ENCODE measurements around the gene NPLOC4. TPM values are rescaled to one million over a fixed set of nuclear protein-coding genes. Genes with fewer than 3 reads are reported as not detected.

Gene NPLOC4
- total and polyA plus RNA-seq, 4 donors, result 30.1 to 98.0 (median 51.3) TPM

DNA sequence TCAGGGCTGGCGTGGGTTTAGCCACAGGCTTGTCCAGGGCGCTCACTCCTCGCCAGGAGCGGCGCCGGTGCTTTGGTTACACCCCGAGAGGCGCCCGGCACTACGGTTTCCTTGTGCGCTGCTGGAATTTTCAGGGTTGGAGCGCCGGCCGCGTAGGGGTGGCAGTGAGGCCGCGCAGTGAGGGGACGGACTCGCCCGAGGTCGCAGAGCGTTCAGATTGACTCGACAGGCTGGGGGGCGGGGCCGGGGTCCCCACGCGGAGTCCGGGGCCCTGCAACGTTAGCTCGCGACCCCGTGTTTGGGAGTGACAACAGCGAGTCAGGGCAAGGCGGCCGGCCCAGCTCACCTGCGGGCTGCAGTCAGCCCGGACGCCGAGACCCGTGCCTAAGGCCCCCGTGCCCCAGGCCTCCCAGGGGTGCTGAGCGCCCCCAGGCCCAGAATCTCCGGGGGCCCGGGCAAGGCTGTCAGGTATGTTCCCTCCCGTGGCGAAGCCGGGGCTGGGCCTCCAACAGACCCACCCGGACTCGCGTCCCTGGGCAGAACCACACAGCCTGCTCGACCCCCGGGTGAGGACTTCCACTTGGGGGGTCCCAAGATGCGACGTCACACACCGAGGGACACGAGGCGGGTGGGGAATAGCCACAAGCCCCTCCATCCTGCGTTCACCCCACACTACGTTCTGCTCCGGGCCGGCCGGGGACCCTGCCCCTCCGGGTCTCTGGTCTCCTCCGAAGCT, 123.0 kb downstream of the NPLOC4 start:
- no peaks in the 10 kb centered on the region for H3K27me3 ChIP-seq (ENCODE audit: control insufficient read depth in 3 of 3, insufficient read depth in 3 of 3, low read length in 2 of 3)
- ATAC-seq (ENCODE audit: insufficient read depth, low FRiP score) (no peak), DNase-seq (peak; percentile 79 to 81 (median 79))
- peaks cover 3 to 42% (median 19%) of the 10 kb centered on the region in 5 donors for H3K4me1 ChIP-seq (ENCODE audit: control insufficient read depth in 5 of 5, insufficient read depth in 5 of 5, low read length in 5 of 5)
- H3K27ac ChIP-seq (ENCODE audit: low read depth in 1 of 2, low read length in 1 of 2), result peak overlapping the region; percentile 99
- H3K4me3 ChIP-seq, result peak overlapping the region; percentile 73
- peaks cover 0 to 5% (median 0%) of the 10 kb centered on the region in 4 donors for H3K9me3 ChIP-seq (ENCODE audit: control insufficient read depth in 4 of 4, insufficient read depth in 3 of 4, low read length in 3 of 4)
- TF ChIP-seq, protein P1, sequence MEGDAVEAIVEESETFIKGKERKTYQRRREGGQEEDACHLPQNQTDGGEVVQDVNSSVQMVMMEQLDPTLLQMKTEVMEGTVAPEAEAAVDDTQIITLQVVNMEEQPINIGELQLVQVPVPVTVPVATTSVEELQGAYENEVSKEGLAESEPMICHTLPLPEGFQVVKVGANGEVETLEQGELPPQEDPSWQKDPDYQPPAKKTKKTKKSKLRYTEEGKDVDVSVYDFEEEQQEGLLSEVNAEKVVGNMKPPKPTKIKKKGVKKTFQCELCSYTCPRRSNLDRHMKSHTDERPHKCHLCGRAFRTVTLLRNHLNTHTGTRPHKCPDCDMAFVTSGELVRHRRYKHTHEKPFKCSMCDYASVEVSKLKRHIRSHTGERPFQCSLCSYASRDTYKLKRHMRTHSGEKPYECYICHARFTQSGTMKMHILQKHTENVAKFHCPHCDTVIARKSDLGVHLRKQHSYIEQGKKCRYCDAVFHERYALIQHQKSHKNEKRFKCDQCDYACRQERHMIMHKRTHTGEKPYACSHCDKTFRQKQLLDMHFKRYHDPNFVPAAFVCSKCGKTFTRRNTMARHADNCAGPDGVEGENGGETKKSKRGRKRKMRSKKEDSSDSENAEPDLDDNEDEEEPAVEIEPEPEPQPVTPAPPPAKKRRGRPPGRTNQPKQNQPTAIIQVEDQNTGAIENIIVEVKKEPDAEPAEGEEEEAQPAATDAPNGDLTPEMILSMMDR (IDR thresholded peaks at IDR 0.05; ENCODE audit: control extremely low read depth, extremely low read depth), result no peak
- 0 to 1% methylated on average over 63 to 64 of the region's 64 CpGs for WGBS, 2 donors
- peaks cover 18 to 34% (median 28%) of the 10 kb centered on the region in 4 donors for H3K36me3 ChIP-seq (ENCODE audit: control insufficient read depth in 4 of 4, insufficient read depth in 4 of 4, low read length in 4 of 4)
- peak overlapping the region; percentile 55 to 86 for H3K9ac ChIP-seq (ENCODE audit: insufficient read depth in 1 of 2, low read length in 2 of 2)

DNA sequence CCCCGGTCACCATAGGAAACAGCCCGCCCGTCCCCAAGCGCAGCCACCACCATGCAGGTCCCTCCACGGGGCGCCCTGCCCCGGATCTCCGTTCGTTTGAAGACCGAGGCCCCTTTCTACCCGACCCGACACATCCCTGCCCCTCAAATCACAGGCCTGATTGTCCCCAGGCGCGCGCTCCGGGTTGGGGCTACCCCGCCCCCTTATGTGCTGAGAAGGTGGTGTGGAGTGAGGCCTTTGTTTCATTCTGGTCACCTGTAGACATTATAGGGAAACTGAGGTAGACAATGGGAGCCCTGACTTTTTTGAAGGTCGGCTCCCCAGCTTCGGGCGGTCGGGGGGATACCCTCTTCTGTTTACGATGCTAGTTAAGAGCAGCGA, 123.5 kb downstream of the NPLOC4 start:
- TF ChIP-seq, protein P1 (IDR thresholded peaks at IDR 0.05; ENCODE audit: control extremely low read depth, extremely low read depth), result no peak
- ATAC-seq (ENCODE audit: insufficient read depth, low FRiP score), result no peak
- WGBS, 2 donors, result 0% methylated on average over 17 to 23 of the region's 23 CpGs
- H3K4me3 ChIP-seq, result peak overlapping the region; percentile 73
- H3K36me3 ChIP-seq (ENCODE audit: control insufficient read depth in 4 of 4, insufficient read depth in 4 of 4, low read length in 4 of 4), result peaks cover 18 to 39% (median 30%) of the 10 kb centered on the region in 4 donors
- peaks cover 0 to 5% (median 0%) of the 10 kb centered on the region in 4 donors for H3K9me3 ChIP-seq (ENCODE audit: control insufficient read depth in 4 of 4, insufficient read depth in 3 of 4, low read length in 3 of 4)
- DNase-seq, result peak; percentile 75 to 79 (median 78)
- peaks cover 3 to 39% (median 16%) of the 10 kb centered on the region in 5 donors for H3K4me1 ChIP-seq (ENCODE audit: control insufficient read depth in 5 of 5, insufficient read depth in 5 of 5, low read length in 5 of 5)
- peak overlapping the region; percentile 99 for H3K27ac ChIP-seq (ENCODE audit: low read depth in 1 of 2, low read length in 1 of 2)
- H3K9ac ChIP-seq (ENCODE audit: insufficient read depth in 1 of 2, low read length in 2 of 2), result peak overlapping the region in 1 of 2 donors; percentile 86
- no peaks in the 10 kb centered on the region for H3K27me3 ChIP-seq (ENCODE audit: control insufficient read depth in 3 of 3, insufficient read depth in 3 of 3, low read length in 2 of 3)

- TF ChIP-seq, protein P1 (IDR thresholded peaks at IDR 0.05; ENCODE audit: control extremely low read depth, extremely low read depth), result no peak
- Histone ChIP-seq H3K36me3 (ENCODE audit: control insufficient read depth in 4 of 4, insufficient read depth in 4 of 4, low read length in 4 of 4) (peaks cover 18 to 39% (median 30%) of the 10 kb centered on the region in 4 donors), H3K9ac (ENCODE audit: insufficient read depth in 1 of 2, low read length in 2 of 2) (peak within 1 kb of the TSS; percentile 82 to 86), H3K27ac (ENCODE audit: low read depth in 1 of 2, low read length in 1 of 2) (peak within 1 kb of the TSS; percentile 99), H3K4me3 (peak within 1 kb of the TSS; percentile 90), H3K9me3 (ENCODE audit: control insufficient read depth in 4 of 4, insufficient read depth in 3 of 4, low read length in 3 of 4) (peaks cover 0 to 5% (median 0%) of the 10 kb centered on the region in 4 donors), H3K27me3 (ENCODE audit: control insufficient read depth in 3 of 3, insufficient read depth in 3 of 3, low read length in 2 of 3) (no peaks in the 10 kb centered on the region), H3K4me1 (ENCODE audit: control insufficient read depth in 5 of 5, insufficient read depth in 5 of 5, low read length in 5 of 5) (peaks cover 3 to 33% (median 12%) of the 10 kb centered on the region in 5 donors)
- WGBS, 2 donors, result 0 to 1% methylated on average over 67 to 111 of the region's 111 CpGs
- DNase-seq, result peak; percentile 96 to 97 (median 96)
- ATAC-seq (ENCODE audit: insufficient read depth, low FRiP score), result peak; percentile 71
Observed at GRCh38 chr17:81512562-81513371, 124.1 kb downstream of the NPLOC4 start, which contains the start of gene ACTG1. Gene ACTG1, minus strand, starts transcription at chr17:81512799. Its CDS starts 445 bp downstream, at chr17:81512354.

All from lung (tissue), 12 donors.